ENCODE data around the gene PSME2. TPM values are rescaled to one million over a fixed set of nuclear protein-coding genes. Genes with fewer than 3 reads are reported as not detected.
A peak's percentile ranks its signal among the peaks of the same experiment; 100 is the strongest.

PSME2 gene
- total RNA-seq, 1 donor from 2014 or later: 138 TPM

DNA sequence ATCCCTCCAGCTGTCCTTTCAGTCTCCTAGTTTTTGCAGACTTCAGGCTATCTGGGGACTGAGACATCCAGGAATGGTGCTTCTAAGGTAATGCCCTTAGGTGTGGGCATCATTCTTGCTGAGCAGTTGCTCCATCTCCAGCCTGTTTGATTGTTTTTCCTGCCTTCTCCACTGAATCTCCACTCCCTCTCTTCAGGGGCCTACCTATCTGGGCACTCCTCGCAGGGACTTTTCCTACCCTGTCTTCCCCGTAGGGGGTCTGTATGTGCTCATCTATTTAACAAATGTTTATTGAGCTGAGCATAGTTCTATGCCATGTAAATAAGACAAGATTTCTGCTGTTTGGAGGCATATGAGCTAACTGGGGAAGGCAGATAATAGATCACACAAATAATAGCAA lies 13.4 kb downstream of the PSME2 start:
- Histone ChIP-seq H3K9me3 (no peaks in the 10 kb centered on the region), H3K27me3 (no peaks in the 10 kb centered on the region), H3K36me3 (peaks cover 8% of the 10 kb centered on the region), H3K4me1 (peaks cover 20% of the 10 kb centered on the region), H3K27ac (no peak overlapping the region), H3K4me3 (no peak overlapping the region)
- no peak for TF ChIP-seq CTCF (IDR thresholded peaks at IDR 0.05)
- intact Hi-C loops (cut with DNase I): no loop called here
- no peak for DNase-seq
- ATAC-seq: no peak

- DNase-seq: no peak
- no peaks in the 10 kb centered on the region for H3K36me3 ChIP-seq
- no peaks in the 10 kb centered on the region for H3K27me3 ChIP-seq
- H3K9me3 ChIP-seq: no peaks in the 10 kb centered on the region
- TF ChIP-seq CTCF (IDR thresholded peaks at IDR 0.05): no peak
- ATAC-seq: no peak
- no peak overlapping the region for H3K4me3 ChIP-seq
- H3K27ac ChIP-seq: no peak overlapping the region
- intact Hi-C loops (cut with DNase I): no loop called here
- peaks cover 13% of the 10 kb centered on the region for H3K4me1 ChIP-seq
Measured at GRCh38 chr14:24132061-24132685, 14.2 kb downstream of the PSME2 start.

DNA sequence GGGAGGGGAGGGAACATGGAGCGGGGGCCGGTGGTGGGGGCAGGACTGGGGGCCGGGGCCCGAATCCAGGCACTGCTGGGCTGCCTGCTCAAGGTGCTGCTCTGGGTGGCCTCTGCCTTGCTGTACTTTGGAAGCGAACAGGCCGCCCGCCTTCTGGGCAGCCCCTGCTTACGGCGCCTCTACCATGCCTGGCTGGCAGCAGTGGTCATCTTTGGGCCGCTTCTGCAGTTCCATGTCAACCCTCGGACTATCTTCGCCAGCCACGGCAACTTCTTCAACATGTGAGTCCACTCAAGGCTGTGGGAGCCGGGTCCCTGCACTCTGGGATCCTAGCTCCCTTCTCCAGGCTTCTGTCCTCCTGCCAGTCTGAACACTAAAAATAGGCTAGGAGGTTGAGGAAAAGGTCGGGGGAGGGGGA lies 14.9 kb downstream of the PSME2 start:
- H3K27ac ChIP-seq: peak overlapping the region; percentile 72

GRCh38 chr14:24130717-24131548 lies 15.5 kb downstream of the PSME2 start:
- no peaks in the 10 kb centered on the region for H3K9me3 ChIP-seq
- ATAC-seq (no peak), DNase-seq (no peak)
- peak overlapping the region; percentile 72 for H3K27ac ChIP-seq
- peaks cover 6% of the 10 kb centered on the region for H3K4me1 ChIP-seq
- intact Hi-C loops (cut with DNase I): no loop called here
- no peak overlapping the region for H3K4me3 ChIP-seq
- no peaks in the 10 kb centered on the region for H3K36me3 ChIP-seq
- no peaks in the 10 kb centered on the region for H3K27me3 ChIP-seq
- no peak for TF ChIP-seq CTCF (IDR thresholded peaks at IDR 0.05)

More for the DNA sequence above, 14.9 kb downstream of the PSME2 start:
- Histone ChIP-seq H3K4me1 (peaks cover 7% of the 10 kb centered on the region), H3K36me3 (no peaks in the 10 kb centered on the region), H3K4me3 (no peak overlapping the region), H3K27me3 (no peaks in the 10 kb centered on the region), H3K9me3 (no peaks in the 10 kb centered on the region)
- intact Hi-C loops (cut with DNase I): no loop called here
- DNase-seq (no peak), ATAC-seq (no peak)
- TF ChIP-seq CTCF (IDR thresholded peaks at IDR 0.05): no peak

GRCh38 chr14:24130380-24130716 lies 16.1 kb downstream of the PSME2 start, which contains the start of gene FITM1:
TSS of gene FITM1 (plus strand) at chr14:24130659. CDS start at chr14:24131564, 905 bp downstream.
- no peak within 1 kb of the TSS for H3K4me3 ChIP-seq
- no peak for ATAC-seq
- no peak for TF ChIP-seq CTCF (IDR thresholded peaks at IDR 0.05)

More at GRCh38 chr14:24130380-24130716, 16.1 kb downstream of the PSME2 start, which contains the start of gene FITM1:
- Histone ChIP-seq H3K27me3 (no peaks in the 10 kb centered on the region), H3K9me3 (no peaks in the 10 kb centered on the region), H3K27ac (peak within 1 kb of the TSS; percentile 72), H3K36me3 (no peaks in the 10 kb centered on the region), H3K4me1 (peaks cover 6% of the 10 kb centered on the region)
- DNase-seq: no peak
- intact Hi-C loops (cut with DNase I): no loop called here
